B cell (primary cell): ENCODE measurements around the gene INTS6L. TPM values are rescaled to one million over a fixed set of nuclear protein-coding genes. Genes with fewer than 3 reads are reported as not detected.

Source experiments
- ATAC-seq: fragments of 200-7000 bp; cut with Tn5 transposase; one replicate; pipeline ENCODE4 v1.10.0; 2021; ENCODE audit warnings: low read depth, mild to moderate bottlenecking, moderate number of reproducible peaks, moderate library complexity
- CTCF ChIA-PET: fragments of 350-600 bp; sonication (Branson Sonifier 250); formaldehyde crosslinking; loops from one replicate; lab custom pipeline; 2021; ENCODE audit warnings: antibody characterized with exemption, inconsistent platforms; lab: Charles Lee
- POLR2A ChIA-PET: fragments of 350-600 bp; sonication (Branson Sonifier 250); formaldehyde crosslinking; loops from one replicate; lab custom pipeline; 2021; ENCODE audit warnings: antibody characterized with exemption; lab: Charles Lee
- DNase-seq: peaks from one replicate; pipeline ENCODE4 v3.0.0; 2013
- H2AFZ ChIP-seq: 2 replicates; pipeline ENCODE4 v1.6.1; 2012; ENCODE audit warnings: mild to moderate bottlenecking, low read depth, low read length; ENCODE audit not compliant: insufficient read depth, poor library complexity, severe bottlenecking
- H3K27ac ChIP-seq, 2 donors: 1 replicate in 1 of 2; 2 replicates in 1 of 2; pipeline ENCODE4 v1.5.1; 2012 to 2013; ENCODE audit warnings: low read length in 2 of 2, mild to moderate bottlenecking in 2 of 2, moderate library complexity in 1 of 2
- H3K27me3 ChIP-seq, 4 experiments: fragments of 200-600 bp in 1 of 4; sonication (generic) in 1 of 4; replicated peaks in 1 of 4; 1 replicate in 2 of 4; 2 replicates in 2 of 4; pipeline versions ENCODE4 v1.6.1 to v1.7.0; 2013 to 2016; ENCODE audit warnings: low read length in 3 of 4, mild to moderate bottlenecking in 2 of 4, mixed read lengths in 1 of 4, moderate library complexity in 1 of 4; ENCODE audit not compliant: insufficient read depth in 4 of 4, control insufficient read depth in 3 of 4; ENCODE audit errors: control extremely low read depth in 1 of 4
- H3K36me3 ChIP-seq, 2 experiments: replicated peaks in 1 of 2; 1 replicate in 1 of 2; 2 replicates in 1 of 2; pipeline versions ENCODE4 v1.6.1 to v1.7.1; 2013; ENCODE audit warnings: low read length in 1 of 2; ENCODE audit not compliant: insufficient read depth in 2 of 2, control insufficient read depth in 1 of 2; ENCODE audit errors: control extremely low read depth in 1 of 2, extremely low read depth in 1 of 2
- H3K4me1 ChIP-seq, 2 donors: fragments of 200-600 bp in 1 of 2; sonication (generic) in 1 of 2; 1 replicate in 1 of 2; 2 replicates in 1 of 2; pipeline versions ENCODE4 v1.5.1 to v1.6.1; 2013 to 2017; ENCODE audit warnings: low read length in 2 of 2; ENCODE audit not compliant: control insufficient read depth in 2 of 2, insufficient read depth in 2 of 2
- H3K4me2 ChIP-seq: replicated peaks from 2 replicates; pipeline ENCODE3; 2012; ENCODE audit warnings: mild to moderate bottlenecking, low read depth, low read length; ENCODE audit not compliant: poor library complexity, severe bottlenecking
- H3K4me3 ChIP-seq, 5 experiments: fragments of 200-600 bp in 1 of 5; sonication (generic) in 1 of 5; 1 replicate in 3 of 5; 2 replicates in 2 of 5; pipeline versions ENCODE4 v1.5.1 to v1.7.0; 2011 to 2016; ENCODE audit warnings: low read length in 4 of 5, mild to moderate bottlenecking in 4 of 5, low read depth in 2 of 5, control low read depth in 1 of 5, moderate library complexity in 1 of 5; ENCODE audit not compliant: insufficient read depth in 1 of 5; ENCODE audit errors: control extremely low read depth in 1 of 5, extremely low read depth in 1 of 5
- H3K79me2 ChIP-seq: fragments of 200-600 bp; sonication (generic); one replicate; pipeline ENCODE4 v1.6.0; 2016; ENCODE audit warnings: low read length; ENCODE audit not compliant: control insufficient read depth, insufficient read depth
- H3K9ac ChIP-seq: fragments of 200-600 bp; sonication (generic); 2 replicates; pipeline ENCODE4 v1.6.1; 2017; ENCODE audit warnings: mild to moderate bottlenecking, low read length, moderate library complexity
- H3K9me3 ChIP-seq, 3 donors: one replicate each; pipeline versions ENCODE4 v1.6.1 to v1.7.1; 2013; ENCODE audit warnings: low read length in 2 of 3; ENCODE audit not compliant: control insufficient read depth in 2 of 3, insufficient read depth in 1 of 3; ENCODE audit errors: control extremely low read depth in 1 of 3
- H4K20me1 ChIP-seq: 2 replicates; pipeline ENCODE4 v1.6.0; 2012; ENCODE audit warnings: mild to moderate bottlenecking, low read length; ENCODE audit not compliant: insufficient read depth, control insufficient read depth, poor library complexity, severe bottlenecking
- H3K27ac Mint-ChIP-seq: one replicate; pipeline ENCODE4 v1.8.0; 2021; ENCODE audit warnings: mixed read lengths
- H3K27me3 Mint-ChIP-seq: one replicate; pipeline ENCODE4 v1.8.0; 2021; ENCODE audit warnings: mixed read lengths
- H3K4me1 Mint-ChIP-seq: one replicate; pipeline ENCODE4 v1.8.0; 2021; ENCODE audit warnings: mixed read lengths
- H3K4me3 Mint-ChIP-seq: one replicate; pipeline ENCODE4 v1.8.0; 2021; ENCODE audit warnings: mixed read lengths
- H3K9me3 Mint-ChIP-seq: one replicate; pipeline ENCODE4 v1.8.0; 2022; ENCODE audit warnings: mixed read lengths; ENCODE audit not compliant: insufficient read depth
- CTCF ChIP-seq: fragments of 200-600 bp; IDR thresholded peaks from one replicate; pipeline ENCODE4 v1.8.0; 2022; ENCODE audit warnings: antibody characterized with exemption, mild to moderate bottlenecking
- EZH2 ChIP-seq: IDR thresholded peaks from 2 replicates; pipeline ENCODE4 v1.6.1; 2012; ENCODE audit warnings: borderline replicate concordance, low read depth, mild to moderate bottlenecking, moderate library complexity, low read length; ENCODE audit not compliant: insufficient read depth, poor library complexity, severe bottlenecking
- WGBS: methylation state at CpG from one replicate; pipeline ENCODE4 v1.1.5; 2013; ENCODE audit warnings: missing lambda C conversion rate; ENCODE audit not compliant: insufficient coverage; 5-methylcytosine and 5-hydroxymethylcytosine counted together
- intact Hi-C: fragments of 100-400 bp; cut with micrococcal nuclease; formaldehyde crosslinking; loops from one replicate; pipeline ENCODE4 v1.10.0; 2022
- polyA plus RNA-seq: library from polyadenylated mRNA; depleted of rRNA; stranded (reverse); fragments of >200 nt; gene quantifications from 2 replicates; pipeline ENCODE4 v1.2.3, GENCODE V29; 2012
- total RNA-seq, 2 donors: library from RNA; stranded (reverse); fragments of 120-200 nt in 1 of 2; gene quantifications; 1 replicate in 1 of 2; 2 replicates in 1 of 2; pipeline versions ENCODE4 v1.2.3 to v1.2.4, GENCODE V29; 2013 to 2022

Gene INTS6L
- total and polyA plus RNA-seq, 2 donors (not counting 1 experiment from before 2014, with no cell fraction given): 45.0 to 46.2 TPM

GRCh38 chrX:135547767-135548166 is 27.3 kb downstream of the INTS6L start:
- CTCF ChIA-PET: no interaction called here

DNA sequence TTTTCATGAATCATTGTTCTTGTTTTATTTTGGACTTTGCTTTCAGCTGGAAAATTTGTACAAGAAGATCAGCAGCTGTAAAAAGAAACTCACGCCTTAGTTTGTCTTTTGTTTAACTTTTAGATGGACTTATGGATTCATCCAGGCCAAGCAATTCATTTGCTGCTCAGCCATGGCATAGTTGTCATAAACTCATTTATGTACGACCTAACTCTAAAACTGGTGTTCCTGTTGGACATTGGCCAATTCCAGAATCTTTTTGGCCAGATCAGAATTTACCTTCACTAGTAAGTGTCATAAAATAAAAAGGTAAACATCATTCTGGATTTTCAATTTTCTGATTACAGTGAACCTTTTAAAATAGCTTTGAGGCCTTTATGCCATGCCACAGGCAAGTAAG is 29.1 kb downstream of the INTS6L start:
- H3K4me3 Mint-ChIP-seq: no peak overlapping the region
- Histone ChIP-seq H3K36me3 (peaks cover 0 to 25% of the 10 kb centered on the region in 2 experiments), H3K9me3 (no peaks in the 10 kb centered on the region), H3K4me3 (no peak overlapping the region), H3K4me2 (no peak overlapping the region), H2AFZ (no peak overlapping the region), H3K79me2 (no peaks in the 10 kb centered on the region), H3K27me3 (no peaks in the 10 kb centered on the region), H4K20me1 (no peaks in the 10 kb centered on the region), H3K27ac (no peak overlapping the region), H3K4me1 (peaks cover 5 to 6% of the 10 kb centered on the region in 2 donors), H3K9ac (no peak overlapping the region)
- peaks cover 5% of the 10 kb centered on the region for H3K4me1 Mint-ChIP-seq
- ATAC-seq: no peak
- no CpG with 5 or more reads among the region's 2 CpGs for WGBS
- ChIA-PET CTCF (interaction anchor here (0.7 kb wide), 1 partner anchor 9 kb away, joined by 3 read pairs; no protein-coding TSS in a partner anchor), POLR2A (no interaction called here)
- no peak for TF ChIP-seq CTCF
- no peak for TF ChIP-seq EZH2
- DNase-seq: no peak
- H3K9me3 Mint-ChIP-seq: no peaks in the 10 kb centered on the region
- H3K27ac Mint-ChIP-seq: no peak overlapping the region
- H3K27me3 Mint-ChIP-seq: no peaks in the 10 kb centered on the region
- intact Hi-C loops: no loop called here

More at GRCh38 chrX:135547767-135548166, 27.3 kb downstream of the INTS6L start:
- Histone ChIP-seq H3K9ac (no peak overlapping the region), H3K36me3 (peaks cover 0 to 25% of the 10 kb centered on the region in 2 experiments), H3K79me2 (no peaks in the 10 kb centered on the region), H3K27me3 (no peaks in the 10 kb centered on the region), H3K4me2 (no peak overlapping the region), H2AFZ (no peak overlapping the region), H3K27ac (no peak overlapping the region), H3K4me1 (peaks cover 20% of the 10 kb centered on the region in 2 donors), H4K20me1 (no peaks in the 10 kb centered on the region), H3K9me3 (no peaks in the 10 kb centered on the region), H3K4me3 (no peak overlapping the region)
- peaks cover 22% of the 10 kb centered on the region for H3K4me1 Mint-ChIP-seq
- POLR2A ChIA-PET: no interaction called here
- ATAC-seq (no peak), DNase-seq (no peak)
- no peak overlapping the region for H3K27ac Mint-ChIP-seq
- intact Hi-C loops: no loop called here
- no peaks in the 10 kb centered on the region for H3K27me3 Mint-ChIP-seq
- no CpG with 5 or more reads among the region's 4 CpGs for WGBS
- H3K9me3 Mint-ChIP-seq: no peaks in the 10 kb centered on the region
- no peak overlapping the region for H3K4me3 Mint-ChIP-seq
- TF ChIP-seq CTCF (no peak), EZH2 (no peak)
